Measurements from ENCODE around the gene LBH. TPM values are rescaled to one million over a fixed set of nuclear protein-coding genes. Genes with fewer than 3 reads are reported as not detected.

The LBH gene
- total RNA-seq, 1 donor from 2014 or later = 51.7 TPM

GRCh38 chr2:30283931-30284565, 52.7 kb downstream of the LBH start:
- H3K27ac ChIP-seq (ENCODE audit: low read depth, low read length) = no peak overlapping the region
- H3K9me3 Mint-ChIP-seq (ENCODE audit: unreplicated experiment) = peaks cover 2% of the 10 kb centered on the region
- no peak overlapping the region for H3K4me3 ChIP-seq (ENCODE audit: insufficient read depth, low read depth, low read length)
- no peak for FAIRE-seq
- DNase-seq (ENCODE audit: low read depth) = no peak
- H3K27me3 Mint-ChIP-seq (ENCODE audit: low read depth, unreplicated experiment) = peaks cover 2% of the 10 kb centered on the region
- no peaks in the 10 kb centered on the region for H3K36me3 ChIP-seq (ENCODE audit: insufficient read depth, low read length)
- H3K4me1 ChIP-seq (ENCODE audit: insufficient read depth, low read length) = peaks cover 7% of the 10 kb centered on the region
- H3K4me3 Mint-ChIP-seq (ENCODE audit: unreplicated experiment) = no peak overlapping the region
- H4K20me1 ChIP-seq (ENCODE audit: insufficient read depth, low read length) = no peaks in the 10 kb centered on the region
- H3K4me2 ChIP-seq (ENCODE audit: low read length) = no peak overlapping the region
- H3K9ac ChIP-seq (ENCODE audit: low read length) = no peak overlapping the region
- no peak overlapping the region for H3K27ac Mint-ChIP-seq (ENCODE audit: unreplicated experiment)
- no peaks in the 10 kb centered on the region for H3K79me2 ChIP-seq (ENCODE audit: insufficient read depth, low read length)
- no peaks in the 10 kb centered on the region for H3K9me3 ChIP-seq (ENCODE audit: insufficient read depth, low read depth, low read length)
- H2AFZ ChIP-seq (ENCODE audit: low read depth, low read length) = peak overlapping the region; percentile 48
- peaks cover 30% of the 10 kb centered on the region for H3K4me1 Mint-ChIP-seq (ENCODE audit: low read depth, unreplicated experiment)
- no peaks in the 10 kb centered on the region for H3K27me3 ChIP-seq (ENCODE audit: insufficient read depth, low read length)
- peaks cover 8% of the 10 kb centered on the region for H3K36me3 Mint-ChIP-seq (ENCODE audit: low read depth, unreplicated experiment)
- no peak for TF ChIP-seq EZH2 (IDR thresholded peaks at IDR 0.05; ENCODE audit: insufficient read depth, low read length)
- TF ChIP-seq, protein P1, sequence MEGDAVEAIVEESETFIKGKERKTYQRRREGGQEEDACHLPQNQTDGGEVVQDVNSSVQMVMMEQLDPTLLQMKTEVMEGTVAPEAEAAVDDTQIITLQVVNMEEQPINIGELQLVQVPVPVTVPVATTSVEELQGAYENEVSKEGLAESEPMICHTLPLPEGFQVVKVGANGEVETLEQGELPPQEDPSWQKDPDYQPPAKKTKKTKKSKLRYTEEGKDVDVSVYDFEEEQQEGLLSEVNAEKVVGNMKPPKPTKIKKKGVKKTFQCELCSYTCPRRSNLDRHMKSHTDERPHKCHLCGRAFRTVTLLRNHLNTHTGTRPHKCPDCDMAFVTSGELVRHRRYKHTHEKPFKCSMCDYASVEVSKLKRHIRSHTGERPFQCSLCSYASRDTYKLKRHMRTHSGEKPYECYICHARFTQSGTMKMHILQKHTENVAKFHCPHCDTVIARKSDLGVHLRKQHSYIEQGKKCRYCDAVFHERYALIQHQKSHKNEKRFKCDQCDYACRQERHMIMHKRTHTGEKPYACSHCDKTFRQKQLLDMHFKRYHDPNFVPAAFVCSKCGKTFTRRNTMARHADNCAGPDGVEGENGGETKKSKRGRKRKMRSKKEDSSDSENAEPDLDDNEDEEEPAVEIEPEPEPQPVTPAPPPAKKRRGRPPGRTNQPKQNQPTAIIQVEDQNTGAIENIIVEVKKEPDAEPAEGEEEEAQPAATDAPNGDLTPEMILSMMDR (IDR thresholded peaks at IDR 0.05; ENCODE audit: insufficient read depth, low read depth, low read length) = no peak

GRCh38 chr2:30285758-30286157, 54.4 kb downstream of the LBH start:
- FAIRE-seq (no peak), DNase-seq (ENCODE audit: low read depth) (no peak)
- Histone ChIP-seq H3K27me3 (ENCODE audit: insufficient read depth, low read length) (no peaks in the 10 kb centered on the region), H2AFZ (ENCODE audit: low read depth, low read length) (no peak overlapping the region), H4K20me1 (ENCODE audit: insufficient read depth, low read length) (no peaks in the 10 kb centered on the region), H3K79me2 (ENCODE audit: insufficient read depth, low read length) (no peaks in the 10 kb centered on the region), H3K27ac (ENCODE audit: low read depth, low read length) (no peak overlapping the region), H3K4me2 (ENCODE audit: low read length) (no peak overlapping the region), H3K9ac (ENCODE audit: low read length) (no peak overlapping the region), H3K9me3 (ENCODE audit: insufficient read depth, low read depth, low read length) (no peaks in the 10 kb centered on the region), H3K36me3 (ENCODE audit: insufficient read depth, low read length) (no peaks in the 10 kb centered on the region), H3K4me1 (ENCODE audit: insufficient read depth, low read length) (peaks cover 7% of the 10 kb centered on the region), H3K4me3 (ENCODE audit: insufficient read depth, low read depth, low read length) (no peak overlapping the region)
- no peak overlapping the region for H3K4me3 Mint-ChIP-seq (ENCODE audit: unreplicated experiment)
- peak overlapping the region; percentile 47 for H3K27ac Mint-ChIP-seq (ENCODE audit: unreplicated experiment)
- TF ChIP-seq, protein P1 (IDR thresholded peaks at IDR 0.05; ENCODE audit: insufficient read depth, low read depth, low read length) = no peak
- TF ChIP-seq EZH2 (IDR thresholded peaks at IDR 0.05; ENCODE audit: insufficient read depth, low read length) = no peak
- peaks cover 6% of the 10 kb centered on the region for H3K36me3 Mint-ChIP-seq (ENCODE audit: low read depth, unreplicated experiment)
- H3K27me3 Mint-ChIP-seq (ENCODE audit: low read depth, unreplicated experiment) = no peaks in the 10 kb centered on the region
- H3K4me1 Mint-ChIP-seq (ENCODE audit: low read depth, unreplicated experiment) = peaks cover 31% of the 10 kb centered on the region
- no peaks in the 10 kb centered on the region for H3K9me3 Mint-ChIP-seq (ENCODE audit: unreplicated experiment)

DNA sequence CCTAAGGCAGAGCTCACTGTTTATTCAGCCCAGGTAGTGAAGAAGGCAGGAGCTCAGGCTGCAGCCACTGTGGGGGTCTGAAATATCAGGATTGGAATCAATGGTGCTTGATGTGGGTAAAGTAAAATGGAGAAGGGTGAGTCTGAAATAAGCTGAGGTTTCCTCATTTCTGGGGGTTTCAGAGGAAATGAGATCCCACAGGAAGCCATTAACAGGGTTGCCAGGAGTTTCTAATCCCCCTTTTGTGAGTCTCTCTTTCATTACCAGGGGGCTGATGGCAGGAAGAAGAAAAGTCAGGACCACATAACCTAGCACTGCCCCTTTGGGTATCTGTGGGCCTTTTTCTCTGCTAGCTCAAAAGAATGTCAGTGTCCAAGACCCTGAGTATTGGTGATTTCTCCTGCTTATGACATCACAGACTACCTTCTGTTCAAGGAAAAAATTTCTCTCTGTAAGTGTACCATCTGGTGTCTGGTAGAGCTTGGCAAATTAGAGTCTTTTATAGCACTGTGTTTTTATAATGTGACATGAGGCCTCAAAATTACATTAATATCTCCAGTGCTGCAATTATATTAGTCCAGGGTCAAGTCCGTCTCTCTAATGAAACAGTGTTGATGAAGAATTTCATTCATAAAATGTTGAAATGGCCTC, 56.0 kb downstream of the LBH start:
- H3K36me3 Mint-ChIP-seq (ENCODE audit: low read depth, unreplicated experiment) = peaks cover 4% of the 10 kb centered on the region
- H3K36me3 ChIP-seq (ENCODE audit: insufficient read depth, low read length) = no peaks in the 10 kb centered on the region
- TF ChIP-seq, protein P1 (IDR thresholded peaks at IDR 0.05; ENCODE audit: insufficient read depth, low read depth, low read length) = no peak
- no peak for TF ChIP-seq EZH2 (IDR thresholded peaks at IDR 0.05; ENCODE audit: insufficient read depth, low read length)
- H3K79me2 ChIP-seq (ENCODE audit: insufficient read depth, low read length) = no peaks in the 10 kb centered on the region
- no peak overlapping the region for H3K27ac Mint-ChIP-seq (ENCODE audit: unreplicated experiment)
- H3K27ac ChIP-seq (ENCODE audit: low read depth, low read length) = no peak overlapping the region
- DNase-seq (ENCODE audit: low read depth) = no peak
- no peaks in the 10 kb centered on the region for H4K20me1 ChIP-seq (ENCODE audit: insufficient read depth, low read length)
- no peaks in the 10 kb centered on the region for H3K9me3 ChIP-seq (ENCODE audit: insufficient read depth, low read depth, low read length)
- no peaks in the 10 kb centered on the region for H3K9me3 Mint-ChIP-seq (ENCODE audit: unreplicated experiment)
- no peak overlapping the region for H3K4me2 ChIP-seq (ENCODE audit: low read length)
- H3K9ac ChIP-seq (ENCODE audit: low read length) = no peak overlapping the region
- no peak overlapping the region for H3K4me3 Mint-ChIP-seq (ENCODE audit: unreplicated experiment)
- peaks cover 7% of the 10 kb centered on the region for H3K4me1 ChIP-seq (ENCODE audit: insufficient read depth, low read length)
- H2AFZ ChIP-seq (ENCODE audit: low read depth, low read length) = no peak overlapping the region
- H3K27me3 Mint-ChIP-seq (ENCODE audit: low read depth, unreplicated experiment) = no peaks in the 10 kb centered on the region
- no peak for FAIRE-seq
- H3K4me3 ChIP-seq (ENCODE audit: insufficient read depth, low read depth, low read length) = no peak overlapping the region
- no peaks in the 10 kb centered on the region for H3K27me3 ChIP-seq (ENCODE audit: insufficient read depth, low read length)
- peaks cover 22% of the 10 kb centered on the region for H3K4me1 Mint-ChIP-seq (ENCODE audit: low read depth, unreplicated experiment)
